PC-9 (cell line): ENCODE data around the gene TMEM132E.

ENCODE experiments used
- EZH2 ChIP-seq: fragments of 200-600 bp; sonication (generic); IDR thresholded peaks from 2 replicates; pipeline ENCODE4 v1.8.0; 2017; ENCODE audit warnings: antibody characterized with exemption, low read depth
- TF ChIP-seq, protein P1 (sequence below): fragments of 200-600 bp; sonication (generic); conservative IDR thresholded peaks from 2 replicates; pipeline ENCODE4 v1.6.1; 2017; ENCODE audit warnings: mixed run types, antibody characterized with exemption, mild to moderate bottlenecking, moderate library complexity

- TF ChIP-seq, protein P1, sequence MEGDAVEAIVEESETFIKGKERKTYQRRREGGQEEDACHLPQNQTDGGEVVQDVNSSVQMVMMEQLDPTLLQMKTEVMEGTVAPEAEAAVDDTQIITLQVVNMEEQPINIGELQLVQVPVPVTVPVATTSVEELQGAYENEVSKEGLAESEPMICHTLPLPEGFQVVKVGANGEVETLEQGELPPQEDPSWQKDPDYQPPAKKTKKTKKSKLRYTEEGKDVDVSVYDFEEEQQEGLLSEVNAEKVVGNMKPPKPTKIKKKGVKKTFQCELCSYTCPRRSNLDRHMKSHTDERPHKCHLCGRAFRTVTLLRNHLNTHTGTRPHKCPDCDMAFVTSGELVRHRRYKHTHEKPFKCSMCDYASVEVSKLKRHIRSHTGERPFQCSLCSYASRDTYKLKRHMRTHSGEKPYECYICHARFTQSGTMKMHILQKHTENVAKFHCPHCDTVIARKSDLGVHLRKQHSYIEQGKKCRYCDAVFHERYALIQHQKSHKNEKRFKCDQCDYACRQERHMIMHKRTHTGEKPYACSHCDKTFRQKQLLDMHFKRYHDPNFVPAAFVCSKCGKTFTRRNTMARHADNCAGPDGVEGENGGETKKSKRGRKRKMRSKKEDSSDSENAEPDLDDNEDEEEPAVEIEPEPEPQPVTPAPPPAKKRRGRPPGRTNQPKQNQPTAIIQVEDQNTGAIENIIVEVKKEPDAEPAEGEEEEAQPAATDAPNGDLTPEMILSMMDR, result no peak
- no peak for TF ChIP-seq EZH2
These were observed 44.7 kb downstream of the TMEM132E start for GRCh38 chr17:34623856-34624766.
